ENCODE measurements around the gene TXK.

DNA sequence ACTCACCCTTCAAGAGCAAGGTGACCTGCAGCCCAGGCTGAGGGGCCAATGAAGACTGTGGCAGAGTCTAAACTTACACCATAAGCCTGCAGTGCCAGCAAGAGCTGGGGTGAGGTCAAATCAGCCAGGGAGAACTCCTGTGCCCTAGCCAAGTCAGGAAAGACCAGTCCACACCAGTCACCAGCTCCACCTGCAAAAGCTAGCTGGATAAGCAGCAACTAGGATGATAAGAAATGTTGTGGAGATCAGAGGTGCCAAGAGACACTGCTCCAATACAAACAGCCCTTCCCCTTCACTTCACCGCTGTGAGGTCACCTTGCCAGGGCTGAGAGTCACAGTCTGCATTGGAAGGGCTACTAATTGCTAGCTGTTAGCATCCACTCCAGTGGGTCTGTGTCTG is 86.2 kb downstream of the TXK start:
- TF ChIP-seq, protein P1, sequence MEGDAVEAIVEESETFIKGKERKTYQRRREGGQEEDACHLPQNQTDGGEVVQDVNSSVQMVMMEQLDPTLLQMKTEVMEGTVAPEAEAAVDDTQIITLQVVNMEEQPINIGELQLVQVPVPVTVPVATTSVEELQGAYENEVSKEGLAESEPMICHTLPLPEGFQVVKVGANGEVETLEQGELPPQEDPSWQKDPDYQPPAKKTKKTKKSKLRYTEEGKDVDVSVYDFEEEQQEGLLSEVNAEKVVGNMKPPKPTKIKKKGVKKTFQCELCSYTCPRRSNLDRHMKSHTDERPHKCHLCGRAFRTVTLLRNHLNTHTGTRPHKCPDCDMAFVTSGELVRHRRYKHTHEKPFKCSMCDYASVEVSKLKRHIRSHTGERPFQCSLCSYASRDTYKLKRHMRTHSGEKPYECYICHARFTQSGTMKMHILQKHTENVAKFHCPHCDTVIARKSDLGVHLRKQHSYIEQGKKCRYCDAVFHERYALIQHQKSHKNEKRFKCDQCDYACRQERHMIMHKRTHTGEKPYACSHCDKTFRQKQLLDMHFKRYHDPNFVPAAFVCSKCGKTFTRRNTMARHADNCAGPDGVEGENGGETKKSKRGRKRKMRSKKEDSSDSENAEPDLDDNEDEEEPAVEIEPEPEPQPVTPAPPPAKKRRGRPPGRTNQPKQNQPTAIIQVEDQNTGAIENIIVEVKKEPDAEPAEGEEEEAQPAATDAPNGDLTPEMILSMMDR (IDR thresholded peaks at IDR 0.05) = no peak
- TF ChIP-seq POLR2A (IDR thresholded peaks at IDR 0.05) = no peak
